Fibroblast of villous mesenchyme (primary cell): Measurements from ENCODE around the gene HDGF. TPM values are rescaled to one million over a fixed set of nuclear protein-coding genes. Genes with fewer than 3 reads are reported as not detected.
A peak's percentile ranks its signal among the peaks of the same experiment; 100 is the strongest.
"Not testable (repeated sequence)": the region's sequence is repeated elsewhere in the genome, so short reads cannot be mapped to it uniquely, and the experiment has no call there.

ENCODE experiments used
- DNase-seq: peaks from one replicate; pipeline ENCODE4 v3.0.0-alpha.2; 2010; ENCODE audit warnings: low read depth
- H3K4me3 ChIP-seq: 2 replicates; pipeline ENCODE4 v1.5.1; 2011; ENCODE audit warnings: low read depth, mild to moderate bottlenecking, low read length
- total RNA-seq: library from RNA; depleted of rRNA; stranded (reverse); fragments of >200 nt; gene quantifications from 2 replicates; pipeline ENCODE4 v1.2.3, GENCODE V29; 2012
- TF ChIP-seq, protein P1 (sequence below): IDR thresholded peaks from 2 replicates; pipeline ENCODE4 v1.5.1; 2012; ENCODE audit warnings: low read depth, mild to moderate bottlenecking, low read length; ENCODE audit not compliant: insufficient read depth

The HDGF gene
- total RNA-seq, 1 donor: 196 TPM

DNA sequence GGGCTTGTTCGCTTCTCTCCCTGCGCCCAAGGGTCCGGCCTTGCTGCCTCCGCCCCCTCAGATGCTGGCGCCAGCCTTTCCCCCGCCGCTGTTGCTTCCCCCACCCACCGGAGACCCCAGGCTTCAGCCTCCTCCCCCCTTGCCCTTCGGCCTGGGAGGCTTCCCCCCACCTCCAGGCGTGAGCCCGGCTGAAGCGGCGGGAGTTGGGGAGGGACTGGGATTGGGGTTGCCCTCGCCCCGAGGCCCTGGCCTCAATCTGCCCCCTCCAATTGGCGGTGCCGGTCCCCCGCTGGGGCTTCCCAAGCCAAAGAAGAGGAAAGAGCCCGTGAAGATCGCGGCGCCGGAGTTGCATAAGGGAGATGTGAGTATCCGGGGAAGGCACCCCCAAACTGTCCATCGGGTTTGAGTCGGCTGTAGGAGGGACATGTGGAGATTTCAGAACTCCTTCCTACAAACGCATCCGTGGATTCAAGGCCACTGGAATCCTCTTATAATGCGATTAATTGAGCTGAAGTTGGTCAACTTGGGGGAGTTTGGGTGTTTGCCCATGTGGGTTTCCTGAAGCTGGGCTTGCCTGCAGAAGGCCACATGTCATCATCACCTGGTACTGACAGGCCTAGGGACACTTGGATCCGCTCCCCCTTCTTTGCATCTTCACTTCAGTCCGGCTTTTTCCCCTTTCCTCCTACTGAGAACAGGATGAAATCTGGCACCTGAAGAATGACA, 16.6 kb upstream of the HDGF start:
- peak overlapping the region; percentile 94 for H3K4me3 ChIP-seq
- peak; percentile 34 for DNase-seq
- TF ChIP-seq, protein P1, sequence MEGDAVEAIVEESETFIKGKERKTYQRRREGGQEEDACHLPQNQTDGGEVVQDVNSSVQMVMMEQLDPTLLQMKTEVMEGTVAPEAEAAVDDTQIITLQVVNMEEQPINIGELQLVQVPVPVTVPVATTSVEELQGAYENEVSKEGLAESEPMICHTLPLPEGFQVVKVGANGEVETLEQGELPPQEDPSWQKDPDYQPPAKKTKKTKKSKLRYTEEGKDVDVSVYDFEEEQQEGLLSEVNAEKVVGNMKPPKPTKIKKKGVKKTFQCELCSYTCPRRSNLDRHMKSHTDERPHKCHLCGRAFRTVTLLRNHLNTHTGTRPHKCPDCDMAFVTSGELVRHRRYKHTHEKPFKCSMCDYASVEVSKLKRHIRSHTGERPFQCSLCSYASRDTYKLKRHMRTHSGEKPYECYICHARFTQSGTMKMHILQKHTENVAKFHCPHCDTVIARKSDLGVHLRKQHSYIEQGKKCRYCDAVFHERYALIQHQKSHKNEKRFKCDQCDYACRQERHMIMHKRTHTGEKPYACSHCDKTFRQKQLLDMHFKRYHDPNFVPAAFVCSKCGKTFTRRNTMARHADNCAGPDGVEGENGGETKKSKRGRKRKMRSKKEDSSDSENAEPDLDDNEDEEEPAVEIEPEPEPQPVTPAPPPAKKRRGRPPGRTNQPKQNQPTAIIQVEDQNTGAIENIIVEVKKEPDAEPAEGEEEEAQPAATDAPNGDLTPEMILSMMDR: no peak

DNA sequence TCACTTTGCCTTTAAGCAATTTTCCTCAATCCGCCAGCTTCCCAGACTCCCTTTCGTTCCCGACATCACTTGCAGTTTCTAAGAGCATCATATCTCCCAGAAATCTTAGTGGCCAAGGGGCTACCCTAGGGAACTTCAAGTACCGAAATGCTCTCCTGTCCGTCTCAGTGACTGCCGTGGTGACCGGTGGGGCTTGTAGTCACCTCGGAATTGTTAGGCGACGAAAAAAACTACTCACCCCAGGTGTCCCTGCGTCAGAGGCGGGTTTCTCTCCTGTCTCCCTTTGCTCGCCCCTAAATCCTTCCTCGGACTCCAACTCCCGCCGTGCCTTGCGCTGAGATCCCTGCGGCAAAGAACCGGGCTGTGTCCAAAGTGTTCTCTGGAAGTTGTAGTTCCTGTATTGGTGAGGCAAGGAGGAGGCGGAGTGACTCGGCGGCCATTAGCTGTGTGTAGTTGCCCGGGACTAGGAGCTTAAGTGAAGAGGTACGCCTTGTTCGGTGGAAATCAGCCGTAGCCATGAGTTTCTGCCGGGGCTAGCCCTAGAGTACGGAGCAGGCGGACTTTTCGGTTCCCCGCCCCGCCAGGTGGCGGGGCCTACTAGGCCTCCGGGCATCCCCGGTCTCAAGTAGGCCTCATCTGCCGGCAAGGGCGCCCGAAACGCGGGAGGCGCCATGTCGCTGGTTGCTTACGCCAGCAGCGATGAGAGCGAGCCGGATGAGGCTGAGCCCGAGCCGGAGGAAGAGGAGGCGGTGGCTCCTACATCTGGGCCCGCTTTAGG, 15.8 kb upstream of the HDGF start, which contains the start of gene PRCC:
Gene PRCC, plus strand, starts transcription at position 435 of the 778 bp plus-strand sequence. Its CDS starts 237 bp downstream, at position 672.
- peak within 1 kb of the TSS; percentile 94 for H3K4me3 ChIP-seq
- peak; percentile 100 for DNase-seq
- TF ChIP-seq, protein P1: no peak

DNA sequence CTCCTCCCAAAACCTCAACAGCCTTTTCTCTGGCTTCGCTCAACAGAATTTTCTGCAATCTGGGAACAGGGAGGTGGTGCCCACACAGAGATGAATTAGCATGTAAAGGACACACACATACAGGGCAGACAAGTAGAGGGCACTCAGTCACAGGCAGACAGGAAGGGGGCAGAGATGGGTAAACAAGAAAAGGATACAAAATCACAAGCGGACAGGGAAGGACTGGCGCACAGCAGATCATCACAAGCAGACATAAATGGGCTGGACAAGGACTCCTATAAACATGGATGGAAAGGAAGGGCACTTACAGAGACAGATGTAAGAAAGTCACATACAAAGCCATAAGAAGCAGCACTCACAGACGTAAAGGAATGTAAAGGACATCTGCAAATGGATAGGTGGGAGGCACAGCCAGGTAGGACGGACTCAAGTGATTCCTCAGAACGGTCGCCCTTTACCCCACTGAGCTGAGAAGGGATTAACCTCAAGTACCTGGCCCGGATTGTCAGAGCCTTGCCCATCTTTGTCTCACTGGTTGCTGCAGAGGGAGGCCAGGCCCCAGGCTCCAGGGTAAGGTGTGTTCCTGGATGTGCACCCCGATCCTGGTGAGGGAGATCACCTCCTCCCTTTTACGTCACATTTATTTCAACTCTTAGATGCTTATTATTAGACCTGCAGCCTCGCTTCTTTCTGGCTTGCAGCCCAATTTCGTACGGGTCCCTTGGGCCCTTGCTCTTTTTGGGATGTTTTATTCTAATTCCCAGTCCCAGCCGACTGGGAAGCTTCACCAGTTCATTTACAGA, 15.0 kb upstream of the HDGF start:
- DNase-seq: peak; percentile 18
- TF ChIP-seq, protein P1: no peak
- peak overlapping the region; percentile 94 for H3K4me3 ChIP-seq

DNA sequence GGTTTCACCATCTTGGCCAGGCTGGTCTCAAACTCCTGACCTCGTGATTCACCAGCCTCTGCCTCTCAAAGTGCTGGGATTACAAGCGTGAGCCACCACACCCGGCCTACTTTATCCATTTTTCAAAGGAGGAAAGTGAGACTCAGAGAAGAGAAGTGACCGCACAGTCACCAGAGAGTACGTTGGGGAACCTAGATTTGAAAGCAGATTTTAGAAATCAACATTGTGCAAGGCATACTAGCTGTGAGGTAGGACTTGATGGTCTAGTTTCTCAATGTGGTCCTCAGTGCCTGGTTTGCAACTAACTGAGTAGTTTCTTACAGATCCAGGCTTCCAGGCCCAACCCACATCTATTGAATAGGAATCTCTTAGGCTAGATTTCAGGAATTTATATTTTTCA, 14.2 kb upstream of the HDGF start:
- TF ChIP-seq, protein P1: no peak
- H3K4me3 ChIP-seq: no peak overlapping the region

DNA sequence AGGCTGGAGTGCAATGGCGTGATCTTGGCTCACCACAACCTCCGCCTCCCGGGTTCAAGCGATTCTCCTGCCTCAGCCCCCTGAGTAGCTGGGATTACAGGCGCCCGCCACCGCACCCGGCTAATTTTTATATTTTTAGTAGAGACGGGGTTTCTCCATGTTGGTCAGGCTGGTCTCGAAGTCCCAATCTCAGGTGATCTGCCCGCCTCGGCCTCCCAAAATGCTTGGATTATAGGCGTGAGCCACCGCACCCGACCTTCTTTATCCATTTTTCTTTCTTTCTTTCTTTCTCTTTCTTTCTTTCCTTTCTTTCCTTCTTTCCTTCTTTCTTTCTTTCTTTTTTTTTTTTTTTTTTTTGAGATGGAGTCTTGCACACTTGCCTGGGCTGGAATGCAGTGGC, 13.7 kb upstream of the HDGF start:
- DNase-seq, H3K4me3 ChIP-seq: not testable (repeated sequence)

More for the DNA sequence above, 14.2 kb upstream of the HDGF start:
- no peak for DNase-seq

DNA sequence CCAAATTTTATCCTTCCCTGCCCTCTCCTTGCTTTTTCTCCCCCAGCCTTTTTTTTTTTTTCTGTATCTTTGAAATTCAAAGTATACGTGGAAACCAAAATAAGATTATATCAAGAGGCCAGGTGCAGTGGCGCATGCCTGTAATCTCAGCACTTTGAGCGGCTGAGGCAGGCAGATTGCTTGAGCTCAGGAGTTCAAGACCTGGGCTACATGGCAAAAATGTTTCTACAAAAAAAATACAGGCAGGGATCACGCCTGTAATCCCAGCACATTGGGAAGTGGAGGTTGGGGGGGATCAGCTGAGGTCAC, 9.3 kb upstream of the HDGF start:
- DNase-seq: no peak
- TF ChIP-seq, protein P1: no peak

More for the DNA sequence above, 9.3 kb upstream of the HDGF start:
- no peak overlapping the region for H3K4me3 ChIP-seq
